ENCODE results near the gene ABCC1.
A peak's percentile ranks its signal among the peaks of the same experiment; 100 is the strongest.

The ABCC1 gene

GRCh38 chr16:16076423-16076813, 127.0 kb downstream of the ABCC1 start:
- H3K4me1 ChIP-seq (ENCODE audit: control insufficient read depth, insufficient read depth, low read length): peaks cover 35% of the 10 kb centered on the region
- H3K4me3 ChIP-seq (ENCODE audit: low read length): no peak overlapping the region
- H3K9me3 ChIP-seq (ENCODE audit: control insufficient read depth, low read length): no peaks in the 10 kb centered on the region
- no peak overlapping the region for H3K9ac ChIP-seq (ENCODE audit: low read length)
- DNase-seq (ENCODE audit: low read depth): no peak
- H3K36me3 ChIP-seq (ENCODE audit: control insufficient read depth, insufficient read depth, low read length, severe bottlenecking): peaks cover 71% of the 10 kb centered on the region
- H3K27me3 ChIP-seq (replicated peaks; ENCODE audit: control insufficient read depth, insufficient read depth, low read length): no peaks in the 10 kb centered on the region

- no peak for DNase-seq (ENCODE audit: low read depth)
- Histone ChIP-seq H3K9me3 (ENCODE audit: control insufficient read depth, low read length) (peaks cover 7% of the 10 kb centered on the region), H3K27me3 (replicated peaks; ENCODE audit: control insufficient read depth, insufficient read depth, low read length) (no peaks in the 10 kb centered on the region), H3K4me3 (ENCODE audit: low read length) (no peak overlapping the region), H3K9ac (ENCODE audit: low read length) (no peak overlapping the region), H3K36me3 (ENCODE audit: control insufficient read depth, insufficient read depth, low read length, severe bottlenecking) (peaks cover 89% of the 10 kb centered on the region), H3K4me1 (ENCODE audit: control insufficient read depth, insufficient read depth, low read length) (peaks cover 7% of the 10 kb centered on the region)
These were observed 131.1 kb downstream of the ABCC1 start for GRCh38 chr16:16080465-16081065.

GRCh38 chr16:16081141-16081540, 131.7 kb downstream of the ABCC1 start:
- no peak overlapping the region for H3K9ac ChIP-seq (ENCODE audit: low read length)
- peaks cover 7% of the 10 kb centered on the region for H3K9me3 ChIP-seq (ENCODE audit: control insufficient read depth, low read length)
- no peaks in the 10 kb centered on the region for H3K27me3 ChIP-seq (replicated peaks; ENCODE audit: control insufficient read depth, insufficient read depth, low read length)
- H3K4me1 ChIP-seq (ENCODE audit: control insufficient read depth, insufficient read depth, low read length): peaks cover 2% of the 10 kb centered on the region
- no peak overlapping the region for H3K4me3 ChIP-seq (ENCODE audit: low read length)
- no peak for DNase-seq (ENCODE audit: low read depth)
- peaks cover 94% of the 10 kb centered on the region for H3K36me3 ChIP-seq (ENCODE audit: control insufficient read depth, insufficient read depth, low read length, severe bottlenecking)

- no peaks in the 10 kb centered on the region for H3K27me3 ChIP-seq (replicated peaks; ENCODE audit: control insufficient read depth, insufficient read depth, low read length)
- no peak for DNase-seq (ENCODE audit: low read depth)
- no peaks in the 10 kb centered on the region for H3K4me1 ChIP-seq (ENCODE audit: control insufficient read depth, insufficient read depth, low read length)
- H3K36me3 ChIP-seq (ENCODE audit: control insufficient read depth, insufficient read depth, low read length, severe bottlenecking): peaks cover 94% of the 10 kb centered on the region
- H3K9ac ChIP-seq (ENCODE audit: low read length): no peak overlapping the region
- H3K9me3 ChIP-seq (ENCODE audit: control insufficient read depth, low read length): peaks cover 7% of the 10 kb centered on the region
- H3K4me3 ChIP-seq (ENCODE audit: low read length): no peak overlapping the region
These were observed 132.8 kb downstream of the ABCC1 start for GRCh38 chr16:16082255-16082654.

GRCh38 chr16:16083421-16084156, 134.2 kb downstream of the ABCC1 start:
- Histone ChIP-seq H3K27me3 (replicated peaks; ENCODE audit: control insufficient read depth, insufficient read depth, low read length) (no peaks in the 10 kb centered on the region), H3K4me1 (ENCODE audit: control insufficient read depth, insufficient read depth, low read length) (no peaks in the 10 kb centered on the region), H3K9ac (ENCODE audit: low read length) (no peak overlapping the region), H3K36me3 (ENCODE audit: control insufficient read depth, insufficient read depth, low read length, severe bottlenecking) (peaks cover 95% of the 10 kb centered on the region), H3K9me3 (ENCODE audit: control insufficient read depth, low read length) (peaks cover 7% of the 10 kb centered on the region), H3K4me3 (ENCODE audit: low read length) (no peak overlapping the region)
- DNase-seq (ENCODE audit: low read depth): no peak

GRCh38 chr16:16084874-16085273, 135.5 kb downstream of the ABCC1 start:
- Histone ChIP-seq H3K27me3 (replicated peaks; ENCODE audit: control insufficient read depth, insufficient read depth, low read length) (no peaks in the 10 kb centered on the region), H3K4me1 (ENCODE audit: control insufficient read depth, insufficient read depth, low read length) (no peaks in the 10 kb centered on the region), H3K9me3 (ENCODE audit: control insufficient read depth, low read length) (peaks cover 7% of the 10 kb centered on the region), H3K9ac (ENCODE audit: low read length) (no peak overlapping the region), H3K36me3 (ENCODE audit: control insufficient read depth, insufficient read depth, low read length, severe bottlenecking) (peaks cover 94% of the 10 kb centered on the region), H3K4me3 (ENCODE audit: low read length) (no peak overlapping the region)
- DNase-seq (ENCODE audit: low read depth): no peak

GRCh38 chr16:16086653-16087446, 137.4 kb downstream of the ABCC1 start:
- H3K9ac ChIP-seq (ENCODE audit: low read length): no peak overlapping the region
- peaks cover 96% of the 10 kb centered on the region for H3K36me3 ChIP-seq (ENCODE audit: control insufficient read depth, insufficient read depth, low read length, severe bottlenecking)
- no peak for DNase-seq (ENCODE audit: low read depth)
- H3K4me3 ChIP-seq (ENCODE audit: low read length): no peak overlapping the region
- no peaks in the 10 kb centered on the region for H3K4me1 ChIP-seq (ENCODE audit: control insufficient read depth, insufficient read depth, low read length)
- no peaks in the 10 kb centered on the region for H3K27me3 ChIP-seq (replicated peaks; ENCODE audit: control insufficient read depth, insufficient read depth, low read length)
- peaks cover 7% of the 10 kb centered on the region for H3K9me3 ChIP-seq (ENCODE audit: control insufficient read depth, low read length)

GRCh38 chr16:16090238-16090637, 140.8 kb downstream of the ABCC1 start:
- Histone ChIP-seq H3K27me3 (replicated peaks; ENCODE audit: control insufficient read depth, insufficient read depth, low read length) (no peaks in the 10 kb centered on the region), H3K36me3 (ENCODE audit: control insufficient read depth, insufficient read depth, low read length, severe bottlenecking) (peaks cover 76% of the 10 kb centered on the region), H3K4me3 (ENCODE audit: low read length) (no peak overlapping the region)

GRCh38 chr16:16092925-16093627, 143.7 kb downstream of the ABCC1 start:
- Histone ChIP-seq H3K4me3 (ENCODE audit: low read length) (no peak overlapping the region), H3K9ac (ENCODE audit: low read length) (no peak overlapping the region), H3K9me3 (ENCODE audit: control insufficient read depth, low read length) (no peaks in the 10 kb centered on the region), H3K27me3 (replicated peaks; ENCODE audit: control insufficient read depth, insufficient read depth, low read length) (no peaks in the 10 kb centered on the region), H3K4me1 (ENCODE audit: control insufficient read depth, insufficient read depth, low read length) (peaks cover 20% of the 10 kb centered on the region), H3K36me3 (ENCODE audit: control insufficient read depth, insufficient read depth, low read length, severe bottlenecking) (peaks cover 57% of the 10 kb centered on the region)
- peak; percentile 17 for DNase-seq (ENCODE audit: low read depth)

More at GRCh38 chr16:16090238-16090637, 140.8 kb downstream of the ABCC1 start:
- H3K4me1 ChIP-seq (ENCODE audit: control insufficient read depth, insufficient read depth, low read length): peaks cover 6% of the 10 kb centered on the region
- no peak for DNase-seq (ENCODE audit: low read depth)
- no peaks in the 10 kb centered on the region for H3K9me3 ChIP-seq (ENCODE audit: control insufficient read depth, low read length)
- H3K9ac ChIP-seq (ENCODE audit: low read length): no peak overlapping the region

- Histone ChIP-seq H3K4me1 (ENCODE audit: control insufficient read depth, insufficient read depth, low read length) (peaks cover 20% of the 10 kb centered on the region), H3K4me3 (ENCODE audit: low read length) (no peak overlapping the region), H3K27me3 (replicated peaks; ENCODE audit: control insufficient read depth, insufficient read depth, low read length) (no peaks in the 10 kb centered on the region), H3K36me3 (ENCODE audit: control insufficient read depth, insufficient read depth, low read length, severe bottlenecking) (peaks cover 56% of the 10 kb centered on the region), H3K9ac (ENCODE audit: low read length) (no peak overlapping the region), H3K9me3 (ENCODE audit: control insufficient read depth, low read length) (no peaks in the 10 kb centered on the region)
- DNase-seq (ENCODE audit: low read depth): no peak
These were observed 144.4 kb downstream of the ABCC1 start for GRCh38 chr16:16093628-16094332.
